Spinal cord (tissue), 10 donors: Measurements from ENCODE around the gene DNAAF1. TPM values are rescaled to one million over a fixed set of nuclear protein-coding genes. Genes with fewer than 3 reads are reported as not detected.

Experiments used
- DNase-seq, 6 donors: peaks; one replicate each; pipeline versions ENCODE4 v3.0.0 to v3.0.0-alpha.2; 2013 to 2015; ENCODE audit warnings: low spot score in 6 of 6, low read depth in 4 of 6
- H3K27ac ChIP-seq: one replicate; pipeline ENCODE4 v1.5.1; 2013; ENCODE audit warnings: low read depth, low read length, control low read depth
- H3K27me3 ChIP-seq: one replicate; pipeline ENCODE4 v1.6.1; 2013; ENCODE audit warnings: low read length; ENCODE audit not compliant: control insufficient read depth, insufficient read depth
- H3K36me3 ChIP-seq: one replicate; pipeline ENCODE4 v1.6.1; 2013; ENCODE audit warnings: low read length; ENCODE audit not compliant: control insufficient read depth, insufficient read depth
- H3K4me1 ChIP-seq: one replicate; pipeline ENCODE4 v1.6.1; 2013; ENCODE audit warnings: low read length; ENCODE audit not compliant: control insufficient read depth, insufficient read depth
- H3K4me3 ChIP-seq: one replicate; pipeline ENCODE4 v1.5.1; 2013; ENCODE audit warnings: low read depth, low read length, control low read depth
- H3K9me3 ChIP-seq: one replicate; pipeline ENCODE4 v1.6.1; 2013; ENCODE audit warnings: low read length; ENCODE audit not compliant: control insufficient read depth, insufficient read depth
- WGBS: methylation state at CpG from one replicate; pipeline ENCODE4 v1.1.5; 2013; ENCODE audit warnings: missing lambda C conversion rate; ENCODE audit not compliant: insufficient coverage; 5-methylcytosine and 5-hydroxymethylcytosine counted together
- polyA plus RNA-seq, 2 donors: library from polyadenylated mRNA; unstranded; fragments of 120-200 nt; gene quantifications; one replicate each; pipeline ENCODE4 v1.2.1, GENCODE V29; 2013; ENCODE audit not compliant: insufficient read length in 2 of 2
- total RNA-seq, 2 donors: library from RNA; depleted of rRNA in 1 of 2; stranded (reverse); fragments of 120-200 nt in 1 of 2; fragments of >200 nt in 1 of 2; gene quantifications; one replicate each; pipeline versions ENCODE4 v1.2.3 to v1.2.4, GENCODE V29; 2013 to 2014
- donor health status: healthy.

The DNAAF1 gene
- total and polyA plus RNA-seq, 4 donors: 2.7 to 21.2 (median 20.5) TPM

GRCh38 chr16:84119368-84119767, 25.7 kb upstream of the DNAAF1 start:
- 91% methylated on average over 13 of the region's 13 CpGs for WGBS
- Histone ChIP-seq H3K27me3 (no peaks in the 10 kb centered on the region), H3K4me3 (no peak overlapping the region), H3K4me1 (peaks cover 17% of the 10 kb centered on the region), H3K36me3 (peaks cover 26% of the 10 kb centered on the region), H3K27ac (no peak overlapping the region), H3K9me3 (no peaks in the 10 kb centered on the region)
- no peak for DNase-seq

GRCh38 chr16:84120023-84120422, 25.1 kb upstream of the DNAAF1 start:
- Histone ChIP-seq H3K27me3 (no peaks in the 10 kb centered on the region), H3K9me3 (no peaks in the 10 kb centered on the region), H3K4me1 (peaks cover 15% of the 10 kb centered on the region), H3K36me3 (peaks cover 26% of the 10 kb centered on the region), H3K4me3 (no peak overlapping the region), H3K27ac (no peak overlapping the region)
- DNase-seq: no peak
- WGBS: 82% methylated on average over 5 of the region's 5 CpGs

GRCh38 chr16:84121007-84121406, 24.1 kb upstream of the DNAAF1 start:
- WGBS: no CpG with 5 or more reads among the region's 10 CpGs
- no peaks in the 10 kb centered on the region for H3K9me3 ChIP-seq

GRCh38 chr16:84124257-84125073, 20.6 kb upstream of the DNAAF1 start:
- no peaks in the 10 kb centered on the region for H3K4me1 ChIP-seq
- H3K36me3 ChIP-seq: peaks cover 42% of the 10 kb centered on the region
- DNase-seq: no peak
- H3K4me3 ChIP-seq: no peak overlapping the region
- H3K27me3 ChIP-seq: no peaks in the 10 kb centered on the region
- no peaks in the 10 kb centered on the region for H3K9me3 ChIP-seq
- 100% methylated on average over 2 of the region's 7 CpGs for WGBS
- H3K27ac ChIP-seq: no peak overlapping the region

More at GRCh38 chr16:84121007-84121406, 24.1 kb upstream of the DNAAF1 start:
- H3K27ac ChIP-seq: no peak overlapping the region
- no peak overlapping the region for H3K4me3 ChIP-seq
- peaks cover 27% of the 10 kb centered on the region for H3K36me3 ChIP-seq
- no peak for DNase-seq
- H3K27me3 ChIP-seq: no peaks in the 10 kb centered on the region
- peaks cover 11% of the 10 kb centered on the region for H3K4me1 ChIP-seq

- Histone ChIP-seq H3K27me3 (no peaks in the 10 kb centered on the region), H3K27ac (no peak overlapping the region), H3K9me3 (no peaks in the 10 kb centered on the region), H3K4me1 (peaks cover 6% of the 10 kb centered on the region), H3K4me3 (no peak overlapping the region), H3K36me3 (peaks cover 30% of the 10 kb centered on the region)
- 67% methylated on average over 4 of the region's 5 CpGs for WGBS
- DNase-seq: no peak
These were observed 14.0 kb upstream of the DNAAF1 start for GRCh38 chr16:84131117-84131516.

- no peaks in the 10 kb centered on the region for H3K27me3 ChIP-seq
- H3K4me3 ChIP-seq: no peak overlapping the region
- no peak overlapping the region for H3K27ac ChIP-seq
- peaks cover 31% of the 10 kb centered on the region for H3K36me3 ChIP-seq
- DNase-seq: no peak
- no peaks in the 10 kb centered on the region for H3K9me3 ChIP-seq
- no CpG with 5 or more reads among the region's 7 CpGs for WGBS
- peaks cover 16% of the 10 kb centered on the region for H3K4me1 ChIP-seq
These were observed 12.4 kb upstream of the DNAAF1 start for GRCh38 chr16:84132527-84133285.

GRCh38 chr16:84136331-84137125, 8.6 kb upstream of the DNAAF1 start:
- DNase-seq: no peak
- no peak overlapping the region for H3K27ac ChIP-seq

GRCh38 chr16:84137287-84137686, 7.8 kb upstream of the DNAAF1 start:
- peaks cover 10% of the 10 kb centered on the region for H3K36me3 ChIP-seq
- no peaks in the 10 kb centered on the region for H3K27me3 ChIP-seq
- H3K4me1 ChIP-seq: peaks cover 16% of the 10 kb centered on the region
- no peak overlapping the region for H3K4me3 ChIP-seq
- no peak overlapping the region for H3K27ac ChIP-seq
- H3K9me3 ChIP-seq: no peaks in the 10 kb centered on the region
- DNase-seq: no peak
- WGBS: 77% methylated on average over 6 of the region's 8 CpGs

More at GRCh38 chr16:84136331-84137125, 8.6 kb upstream of the DNAAF1 start:
- H3K36me3 ChIP-seq: peaks cover 10% of the 10 kb centered on the region
- no peaks in the 10 kb centered on the region for H3K27me3 ChIP-seq
- WGBS: 83% methylated on average over 5 of the region's 11 CpGs
- peaks cover 16% of the 10 kb centered on the region for H3K4me1 ChIP-seq
- H3K4me3 ChIP-seq: no peak overlapping the region
- H3K9me3 ChIP-seq: no peaks in the 10 kb centered on the region

- Histone ChIP-seq H3K36me3 (peaks cover 10% of the 10 kb centered on the region), H3K27ac (no peak overlapping the region), H3K9me3 (no peaks in the 10 kb centered on the region), H3K4me3 (no peak overlapping the region), H3K27me3 (no peaks in the 10 kb centered on the region), H3K4me1 (peaks cover 16% of the 10 kb centered on the region)
- no CpG with 5 or more reads among the region's 7 CpGs for WGBS
- DNase-seq: no peak
These were observed 7.2 kb upstream of the DNAAF1 start for GRCh38 chr16:84137769-84138357.
